CD4-positive, alpha-beta T cell treated with Interleukin-15 for 1 hour (primary cell): ENCODE measurements around the gene ZNF646.
A peak's percentile ranks its signal among the peaks of the same experiment; 100 is the strongest.

Experiments used
- DNase-seq: peaks from one replicate; pipeline ENCODE4 v3.0.0-alpha.2; 2020

Gene ZNF646

DNA sequence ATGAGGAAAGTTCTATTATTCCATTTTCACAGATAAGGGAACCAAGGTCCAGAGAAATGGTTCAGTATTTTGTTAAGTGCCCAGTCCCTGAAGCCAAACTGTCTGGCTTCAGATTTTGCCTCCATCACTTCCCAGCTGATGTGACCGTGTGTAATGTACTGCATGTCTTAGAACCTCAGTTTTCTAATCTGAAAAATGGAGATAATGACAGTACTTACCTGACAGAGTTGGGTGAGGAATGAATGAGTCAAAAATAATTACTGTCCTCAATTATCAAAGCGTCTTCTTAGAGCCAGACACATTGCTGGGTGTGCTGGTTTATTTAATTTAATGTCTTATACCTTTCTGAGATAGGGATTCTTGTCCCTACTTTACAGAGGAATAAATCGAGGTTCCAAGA is 6.9 kb upstream of the ZNF646 start:
- no peak for DNase-seq

DNA sequence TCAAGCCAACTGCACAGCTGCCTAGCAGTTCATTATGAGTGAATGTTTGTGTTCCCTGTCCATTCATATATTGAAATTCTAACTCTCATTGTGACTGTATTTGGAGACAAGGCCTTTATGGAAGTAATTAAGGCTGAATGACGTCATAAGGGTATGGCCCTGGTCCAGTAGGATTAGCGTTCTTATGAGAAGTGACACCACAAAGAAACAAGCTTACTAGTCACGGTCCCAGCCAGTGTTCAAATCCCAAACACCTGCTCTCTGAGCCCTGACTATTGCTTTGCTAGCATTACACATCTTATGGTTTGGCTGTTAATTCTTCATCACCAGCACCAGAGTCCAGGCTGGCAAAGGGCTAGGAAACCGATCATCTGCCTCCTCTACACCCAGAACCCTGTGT is 2.4 kb upstream of the ZNF646 start:
- no peak for DNase-seq

DNA sequence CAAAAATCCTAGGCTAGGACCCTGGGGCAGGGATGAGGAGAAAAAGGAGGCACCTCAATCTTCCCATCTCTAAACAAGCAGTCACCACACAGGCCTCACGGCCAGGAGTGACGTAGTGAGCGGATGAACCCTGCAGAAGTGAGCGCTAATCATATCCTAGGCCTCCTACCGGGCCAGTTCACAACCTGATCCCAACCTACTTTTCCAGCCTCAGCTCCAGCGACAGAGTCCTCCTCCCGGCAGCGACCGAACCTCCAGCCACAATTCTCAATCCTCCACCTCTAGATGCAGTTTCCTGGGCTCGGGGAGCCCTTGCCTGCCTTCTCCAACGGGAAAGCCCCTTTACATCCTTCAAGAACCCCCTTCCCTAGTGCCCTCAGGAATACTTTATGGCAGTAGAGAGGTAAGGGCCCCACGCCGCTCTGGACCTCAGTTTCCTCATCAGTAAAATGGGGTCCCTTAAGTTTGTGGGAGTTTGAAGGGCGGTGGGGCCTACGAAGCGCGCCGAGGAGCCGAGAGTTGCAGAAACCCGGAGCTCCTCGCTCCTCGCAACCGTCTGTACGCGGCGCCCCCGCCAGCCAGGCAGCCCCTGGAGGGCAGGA is 1.6 kb upstream of the ZNF646 start:
- no peak for DNase-seq

DNA sequence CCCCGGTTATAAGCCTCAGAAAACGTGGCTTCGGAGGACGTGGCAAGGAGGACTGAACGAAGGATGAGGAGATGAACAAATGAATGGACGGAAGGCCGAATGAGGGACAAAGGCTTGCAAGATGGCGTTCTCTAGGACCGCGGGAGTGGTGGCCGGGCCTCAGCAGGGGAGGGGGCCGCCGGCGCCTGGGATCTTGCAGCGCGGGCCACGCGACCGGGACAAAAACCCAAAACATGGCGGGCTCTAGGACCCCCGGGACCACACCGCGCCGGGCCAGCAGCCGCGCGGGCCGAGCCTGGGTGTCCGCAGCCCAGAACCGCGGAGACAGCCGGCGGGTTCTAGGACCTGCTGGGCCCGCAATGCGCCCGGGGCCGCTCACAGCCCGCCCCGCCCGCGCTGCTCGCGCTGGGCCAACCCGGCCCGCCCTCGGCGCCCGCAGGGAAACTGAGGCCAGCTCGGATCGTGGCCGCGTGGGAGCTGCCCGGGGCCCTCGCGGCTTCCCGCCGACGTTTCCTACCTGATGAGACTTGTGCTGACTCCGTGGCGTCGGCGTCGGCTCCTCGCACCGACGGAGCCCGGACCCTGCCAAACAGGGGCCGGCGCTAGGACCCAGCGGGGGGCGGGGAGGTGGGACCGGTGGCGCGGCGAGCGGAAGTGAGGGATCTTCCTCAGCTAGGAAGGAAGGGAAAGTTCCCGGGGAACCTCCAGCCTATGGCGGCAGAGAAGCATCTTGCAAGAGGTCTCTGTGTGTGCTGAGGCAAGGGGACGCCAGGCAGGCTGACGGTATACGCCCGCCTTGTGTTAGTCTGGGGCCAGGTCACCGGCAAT is 866 bp upstream of the ZNF646 start:
- DNase-seq = peak; percentile 81

DNA sequence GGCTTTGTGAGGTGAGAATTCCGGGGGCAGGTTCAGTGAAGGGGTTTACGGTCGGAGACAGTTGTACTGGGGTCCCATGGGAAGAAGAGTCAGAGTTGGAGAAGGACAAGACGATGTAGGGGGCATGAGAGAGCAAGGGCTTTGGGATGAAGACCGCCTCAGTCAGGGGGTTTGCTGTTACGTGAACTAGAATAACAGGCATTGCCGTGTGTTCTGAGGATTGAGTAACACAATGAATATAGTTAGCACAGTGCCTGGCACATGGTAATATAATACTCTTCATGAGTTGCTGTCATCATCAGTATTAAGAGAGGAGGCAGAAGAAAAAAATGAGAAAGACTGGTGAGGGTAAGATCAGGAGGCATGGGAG is 577 bp downstream of the ZNF646 start:
- DNase-seq = no peak

DNA sequence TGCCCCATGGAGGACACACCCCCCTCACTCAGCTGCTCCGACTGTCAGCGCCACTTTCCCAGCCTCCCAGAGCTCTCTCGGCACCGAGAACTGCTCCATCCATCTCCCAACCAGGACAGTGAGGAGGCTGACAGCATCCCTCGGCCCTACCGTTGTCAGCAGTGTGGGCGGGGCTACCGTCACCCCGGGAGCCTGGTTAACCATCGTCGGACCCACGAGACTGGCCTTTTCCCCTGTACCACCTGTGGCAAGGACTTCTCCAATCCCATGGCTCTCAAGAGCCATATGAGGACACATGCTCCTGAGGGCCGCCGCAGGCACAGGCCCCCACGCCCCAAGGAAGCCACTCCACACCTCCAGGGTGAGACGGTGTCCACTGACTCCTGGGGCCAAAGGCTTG is 2.1 kb downstream of the ZNF646 start:
- no peak for DNase-seq

DNA sequence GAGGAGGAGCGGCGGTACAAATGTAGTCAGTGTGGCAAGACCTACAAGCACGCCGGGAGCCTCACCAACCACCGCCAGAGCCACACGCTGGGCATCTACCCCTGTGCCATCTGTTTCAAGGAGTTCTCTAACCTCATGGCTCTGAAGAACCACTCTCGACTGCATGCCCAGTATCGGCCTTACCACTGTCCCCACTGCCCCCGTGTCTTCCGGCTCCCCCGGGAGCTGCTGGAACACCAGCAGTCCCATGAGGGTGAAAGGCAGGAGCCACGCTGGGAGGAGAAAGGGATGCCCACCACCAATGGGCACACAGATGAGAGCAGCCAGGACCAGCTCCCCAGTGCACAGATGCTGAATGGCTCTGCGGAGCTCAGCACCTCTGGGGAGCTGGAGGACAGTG is 2.8 kb downstream of the ZNF646 start:
- no peak for DNase-seq

DNA sequence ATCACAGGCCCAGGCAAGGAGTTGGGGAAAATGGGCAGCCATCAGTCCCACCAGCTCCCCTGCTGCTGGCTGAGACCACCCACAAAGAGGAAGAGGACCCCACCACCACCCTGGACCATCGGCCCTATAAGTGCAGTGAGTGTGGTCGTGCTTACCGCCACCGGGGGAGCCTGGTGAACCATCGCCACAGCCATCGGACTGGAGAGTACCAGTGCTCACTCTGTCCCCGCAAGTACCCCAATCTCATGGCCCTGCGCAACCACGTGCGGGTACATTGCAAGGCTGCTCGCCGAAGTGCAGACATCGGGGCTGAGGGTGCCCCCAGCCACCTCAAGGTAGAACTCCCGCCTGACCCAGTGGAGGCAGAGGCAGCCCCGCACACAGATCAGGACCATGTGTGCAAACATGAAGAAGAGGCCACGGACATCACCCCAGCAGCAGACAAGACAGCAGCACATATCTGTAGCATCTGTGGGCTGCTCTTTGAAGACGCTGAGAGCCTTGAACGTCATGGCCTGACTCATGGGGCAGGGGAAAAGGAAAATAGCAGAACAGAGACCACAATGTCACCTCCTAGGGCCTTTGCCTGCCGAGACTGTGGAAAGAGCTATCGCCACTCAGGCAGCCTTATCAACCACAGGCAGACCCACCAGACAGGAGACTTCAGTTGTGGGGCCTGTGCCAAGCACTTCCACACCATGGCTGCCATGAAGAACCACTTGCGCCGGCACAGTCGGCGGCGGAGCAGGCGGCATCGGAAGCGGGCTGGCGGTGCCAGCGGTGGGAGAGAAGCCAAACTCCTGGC is 3.6 kb downstream of the ZNF646 start:
- no peak for DNase-seq

DNA sequence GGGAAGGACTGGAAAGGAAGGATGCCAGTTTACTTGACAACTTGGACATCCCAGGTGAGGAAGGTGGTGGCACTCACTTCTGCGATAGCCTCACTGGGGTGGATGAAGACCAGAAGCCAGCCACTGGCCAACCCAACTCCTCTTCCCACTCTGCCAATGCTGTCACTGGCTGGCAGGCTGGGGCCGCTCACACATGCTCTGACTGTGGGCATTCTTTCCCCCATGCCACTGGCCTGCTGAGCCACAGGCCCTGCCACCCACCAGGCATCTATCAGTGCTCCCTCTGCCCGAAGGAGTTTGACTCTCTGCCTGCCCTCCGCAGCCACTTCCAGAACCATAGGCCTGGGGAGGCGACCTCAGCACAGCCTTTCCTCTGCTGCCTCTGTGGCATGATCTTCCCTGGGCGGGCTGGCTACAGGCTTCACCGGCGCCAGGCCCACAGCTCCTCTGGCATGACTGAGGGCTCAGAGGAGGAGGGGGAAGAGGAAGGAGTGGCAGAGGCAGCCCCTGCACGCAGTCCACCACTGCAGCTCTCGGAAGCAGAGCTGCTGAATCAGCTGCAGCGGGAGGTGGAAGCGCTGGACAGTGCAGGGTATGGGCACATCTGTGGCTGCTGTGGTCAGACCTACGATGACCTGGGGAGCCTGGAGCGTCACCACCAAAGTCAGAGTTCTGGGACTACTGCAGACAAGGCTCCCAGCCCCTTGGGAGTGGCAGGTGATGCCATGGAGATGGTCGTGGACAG is 4.5 kb downstream of the ZNF646 start:
- no peak for DNase-seq

DNA sequence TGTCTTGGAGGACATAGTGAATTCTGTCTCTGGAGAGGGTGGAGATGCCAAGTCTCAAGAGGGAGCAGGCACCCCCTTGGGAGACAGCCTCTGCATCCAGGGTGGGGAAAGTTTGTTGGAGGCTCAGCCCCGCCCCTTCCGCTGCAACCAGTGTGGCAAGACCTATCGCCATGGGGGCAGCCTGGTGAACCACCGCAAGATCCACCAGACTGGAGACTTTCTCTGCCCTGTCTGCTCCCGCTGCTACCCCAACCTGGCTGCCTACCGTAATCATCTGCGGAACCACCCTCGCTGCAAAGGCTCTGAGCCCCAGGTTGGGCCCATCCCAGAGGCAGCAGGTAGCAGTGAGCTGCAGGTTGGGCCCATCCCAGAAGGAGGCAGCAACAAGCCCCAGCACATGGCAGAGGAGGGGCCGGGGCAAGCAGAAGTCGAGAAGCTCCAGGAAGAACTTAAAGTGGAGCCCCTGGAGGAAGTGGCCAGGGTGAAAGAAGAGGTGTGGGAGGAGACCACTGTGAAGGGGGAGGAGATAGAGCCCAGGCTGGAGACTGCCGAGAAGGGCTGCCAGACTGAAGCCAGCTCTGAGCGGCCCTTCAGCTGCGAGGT is 5.2 kb downstream of the ZNF646 start:
- no peak for DNase-seq

DNA sequence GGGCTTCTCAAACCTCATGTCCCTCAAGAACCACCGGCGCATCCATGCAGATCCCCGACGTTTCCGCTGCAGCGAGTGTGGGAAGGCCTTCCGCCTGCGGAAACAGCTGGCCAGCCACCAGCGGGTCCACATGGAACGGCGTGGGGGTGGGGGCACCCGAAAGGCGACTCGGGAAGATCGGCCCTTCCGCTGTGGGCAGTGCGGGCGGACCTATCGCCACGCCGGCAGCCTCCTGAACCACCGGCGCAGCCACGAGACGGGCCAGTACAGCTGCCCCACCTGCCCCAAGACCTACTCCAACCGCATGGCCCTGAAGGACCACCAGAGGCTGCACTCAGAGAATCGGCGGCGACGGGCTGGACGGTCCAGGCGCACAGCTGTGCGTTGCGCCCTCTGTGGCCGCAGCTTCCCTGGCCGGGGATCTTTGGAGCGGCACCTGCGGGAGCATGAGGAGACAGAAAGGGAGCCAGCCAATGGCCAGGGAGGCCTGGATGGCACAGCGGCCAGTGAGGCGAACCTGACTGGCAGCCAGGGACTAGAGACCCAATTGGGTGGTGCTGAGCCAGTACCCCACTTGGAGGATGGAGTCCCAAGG is 5.9 kb downstream of the ZNF646 start:
- no peak for DNase-seq

DNA sequence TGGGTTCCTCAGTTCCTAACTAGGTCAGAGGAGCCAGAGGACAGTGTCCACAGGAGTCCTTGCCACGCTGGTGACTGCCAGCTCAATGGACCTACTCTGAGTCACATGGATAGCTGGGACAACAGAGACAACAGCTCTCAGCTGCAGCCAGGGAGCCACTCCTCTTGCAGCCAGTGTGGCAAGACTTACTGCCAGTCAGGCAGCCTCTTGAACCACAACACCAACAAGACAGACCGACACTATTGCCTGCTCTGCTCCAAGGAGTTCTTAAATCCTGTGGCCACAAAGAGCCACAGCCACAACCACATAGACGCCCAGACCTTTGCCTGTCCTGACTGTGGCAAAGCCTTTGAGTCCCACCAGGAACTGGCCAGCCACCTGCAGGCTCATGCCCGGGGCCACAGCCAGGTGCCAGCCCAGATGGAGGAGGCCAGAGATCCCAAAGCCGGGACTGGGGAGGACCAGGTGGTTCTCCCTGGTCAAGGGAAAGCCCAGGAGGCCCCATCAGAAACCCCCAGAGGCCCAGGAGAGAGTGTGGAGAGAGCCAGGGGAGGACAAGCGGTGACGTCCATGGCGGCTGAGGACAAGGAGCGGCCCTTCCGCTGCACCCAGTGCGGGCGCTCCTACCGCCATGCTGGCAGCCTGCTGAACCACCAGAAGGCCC is 6.7 kb downstream of the ZNF646 start:
- no peak for DNase-seq

DNA sequence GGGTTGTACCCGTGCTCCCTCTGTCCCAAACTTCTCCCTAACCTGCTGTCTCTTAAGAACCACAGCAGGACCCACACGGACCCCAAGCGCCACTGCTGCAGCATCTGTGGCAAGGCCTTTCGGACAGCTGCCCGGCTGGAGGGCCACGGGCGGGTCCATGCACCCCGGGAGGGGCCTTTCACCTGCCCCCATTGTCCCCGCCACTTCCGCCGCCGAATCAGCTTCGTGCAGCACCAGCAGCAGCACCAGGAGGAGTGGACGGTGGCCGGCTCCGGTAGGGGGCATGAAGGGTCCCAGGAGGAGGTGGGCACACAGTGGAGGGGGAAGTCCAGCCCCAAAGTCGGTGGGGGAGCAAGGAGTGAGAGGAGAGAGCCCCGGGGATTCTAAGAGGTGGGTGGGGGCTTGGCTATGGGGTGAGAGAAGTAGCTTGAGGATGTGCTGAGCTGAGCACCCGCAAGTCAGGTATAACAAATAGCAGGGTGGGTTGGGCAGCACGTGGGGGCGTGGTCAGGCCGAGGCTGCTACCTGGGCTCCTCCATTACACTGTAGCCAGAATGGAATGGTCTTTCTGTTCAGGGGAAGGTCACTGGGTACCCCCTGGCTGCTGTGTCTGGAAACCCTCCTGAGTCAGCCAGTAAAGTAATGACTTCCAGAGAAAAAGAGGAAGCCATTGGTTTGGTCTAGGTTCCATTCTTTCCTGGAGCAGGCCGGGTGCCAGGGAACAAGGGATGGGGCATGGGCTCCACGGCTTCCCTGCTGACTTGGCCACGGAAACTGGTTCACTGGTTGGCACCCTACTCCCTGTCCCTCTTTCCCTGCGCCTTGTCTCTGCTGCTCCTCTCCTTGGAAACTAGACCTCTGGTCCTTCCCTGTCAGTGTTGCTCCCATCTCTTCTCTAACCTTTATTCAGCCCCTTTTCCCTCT is 7.5 kb downstream of the ZNF646 start:
- DNase-seq = no peak

DNA sequence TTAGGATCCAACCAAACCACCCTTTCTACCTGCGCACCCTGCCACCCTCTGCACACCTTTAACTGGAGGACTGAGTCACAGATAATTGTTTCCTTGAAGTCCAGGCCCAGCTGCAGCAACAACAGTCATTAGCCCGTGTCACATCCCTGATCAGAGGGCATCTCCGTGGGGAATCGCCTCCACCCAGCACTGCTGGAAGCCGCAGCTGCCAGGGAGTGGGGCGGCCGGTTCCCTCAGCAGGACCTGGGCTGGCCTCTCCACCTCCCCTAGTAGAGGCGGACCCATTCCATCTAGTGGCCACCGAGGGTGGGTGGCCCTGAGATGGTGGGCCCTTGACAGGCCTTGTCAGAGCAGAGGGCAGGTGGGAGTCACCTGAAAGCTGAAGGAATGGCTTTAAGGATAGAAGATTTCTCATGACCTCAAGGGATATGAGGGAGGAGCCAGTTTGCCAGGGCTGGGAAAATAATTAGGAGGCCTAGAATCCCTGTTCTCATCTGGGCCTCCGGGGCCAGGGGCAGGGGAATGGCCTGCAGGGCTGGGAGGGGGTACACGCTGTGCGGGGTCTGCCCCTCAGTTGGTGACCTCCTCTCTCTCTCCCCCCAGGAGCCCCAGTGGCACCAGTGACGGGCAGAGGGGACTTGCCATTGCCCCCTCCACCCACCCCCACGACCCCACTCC is 8.3 kb downstream of the ZNF646 start:
- DNase-seq = no peak

DNA sequence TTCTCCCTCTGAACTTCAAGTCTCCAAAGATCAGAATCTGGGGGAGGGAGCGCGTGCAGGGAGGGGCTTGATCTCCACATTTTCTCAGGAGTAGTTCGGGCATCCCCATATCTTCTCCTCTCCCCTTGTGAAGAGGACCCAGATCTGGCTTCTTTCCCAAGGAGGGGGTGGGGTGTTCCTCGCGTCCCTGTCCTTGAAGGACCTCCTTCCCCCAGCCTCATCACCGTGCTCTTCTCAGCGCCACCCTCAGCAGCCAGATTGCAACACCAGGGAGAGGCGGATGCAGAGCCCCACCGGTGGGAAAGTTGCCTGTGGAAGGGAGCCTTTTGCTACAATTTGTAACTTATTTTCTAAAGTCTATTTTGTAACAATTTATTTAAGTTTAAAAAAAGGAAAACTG is 8.9 kb downstream of the ZNF646 start:
- no peak for DNase-seq

DNA sequence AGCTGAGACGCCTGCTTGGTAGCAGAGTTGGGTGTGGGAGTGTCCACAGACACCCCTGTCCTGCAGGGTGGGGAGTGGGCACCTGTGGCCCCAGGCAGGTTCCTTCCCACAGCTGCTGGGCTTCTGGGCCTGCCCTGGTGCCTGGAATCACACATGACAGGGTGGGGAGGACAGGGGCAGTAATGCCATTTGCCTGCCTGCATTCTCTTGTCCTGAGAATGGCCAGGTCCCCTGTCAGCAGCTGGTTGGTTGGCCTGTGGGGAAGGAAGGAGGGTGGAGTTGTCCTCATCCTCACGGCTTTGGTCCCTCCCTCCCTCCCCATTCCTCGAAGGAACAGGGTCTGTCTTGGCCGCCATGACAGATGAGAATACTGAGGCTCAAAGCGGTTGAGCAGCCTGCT is 9.3 kb downstream of the ZNF646 start:
- DNase-seq = no peak

DNA sequence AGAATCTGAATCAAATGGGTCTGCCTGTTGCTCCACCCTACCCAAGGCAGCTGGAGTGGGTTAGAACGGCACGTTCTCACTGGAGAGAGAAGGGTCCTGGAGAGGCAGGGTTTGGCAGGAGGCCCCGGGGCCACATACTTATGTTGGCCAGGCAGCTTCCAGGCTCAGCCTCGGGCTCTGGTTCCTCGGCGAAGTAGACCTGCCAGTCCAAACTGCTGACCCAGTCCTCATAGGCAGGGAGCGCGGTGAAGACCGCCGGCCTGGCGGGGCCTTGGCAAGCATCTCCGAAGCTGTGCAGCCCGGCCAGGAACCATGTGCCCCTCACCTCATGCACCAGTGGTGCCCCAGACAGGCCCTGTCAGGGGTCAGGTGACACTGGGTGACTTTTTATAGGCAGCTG is 9.8 kb downstream of the ZNF646 start:
- no peak for DNase-seq

DNA sequence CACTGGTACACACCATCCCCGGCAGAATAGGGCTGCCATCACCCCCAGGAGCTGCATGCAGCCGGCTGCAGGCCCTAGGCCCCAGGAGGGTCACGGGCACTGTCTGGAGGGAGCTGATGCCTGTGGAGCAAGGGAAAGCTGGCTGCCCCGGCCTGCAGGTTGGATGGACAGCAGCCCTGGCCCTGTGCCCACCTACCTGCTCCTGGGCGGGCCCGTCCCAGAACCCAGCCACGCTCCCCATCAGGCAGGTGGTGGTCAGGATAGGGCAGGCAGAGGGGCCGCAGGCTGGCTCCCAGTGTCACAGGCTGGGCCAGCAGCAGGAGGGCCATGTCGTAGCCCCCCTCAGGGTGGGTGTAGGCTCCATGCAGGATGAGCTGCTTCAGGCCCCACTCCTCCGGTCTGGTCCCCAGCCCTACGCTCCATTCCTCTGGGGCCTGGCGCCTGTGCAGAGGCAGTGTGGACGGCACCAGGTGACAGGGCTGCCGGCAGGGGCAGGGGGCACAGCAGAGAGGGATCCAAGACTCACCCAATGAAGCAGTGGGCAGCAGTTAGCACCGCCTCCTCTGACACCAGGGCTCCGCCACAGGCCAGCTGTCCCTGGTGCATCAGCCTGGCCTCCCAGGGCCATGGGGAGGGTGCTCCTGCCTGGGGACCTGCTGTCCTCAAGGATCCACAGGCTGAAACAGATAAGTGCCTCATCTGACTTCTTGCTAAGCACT is 10.5 kb downstream of the ZNF646 start:
- DNase-seq = no peak

DNA sequence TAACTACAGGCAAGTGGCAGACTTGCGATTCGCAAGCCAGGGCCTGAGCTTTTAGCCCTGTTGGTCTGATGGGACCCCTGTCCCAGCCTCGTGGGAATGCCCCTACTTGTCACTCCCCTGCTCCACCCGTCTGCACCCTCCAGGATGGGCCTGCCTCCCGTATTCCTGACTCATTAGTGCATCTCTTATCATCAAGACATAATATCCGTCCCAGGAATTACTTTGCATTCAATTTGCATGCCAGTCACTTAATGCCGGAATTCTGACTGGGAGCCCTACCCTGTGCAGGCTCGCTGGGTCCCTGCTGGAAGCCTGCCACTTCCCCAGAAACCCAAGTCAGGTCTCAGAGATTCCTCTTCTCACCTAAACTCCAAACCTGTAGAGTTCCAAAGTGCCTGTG is 11.2 kb downstream of the ZNF646 start:
- DNase-seq = no peak
